ENCODE measurements around the gene SLX4IP.

DNA sequence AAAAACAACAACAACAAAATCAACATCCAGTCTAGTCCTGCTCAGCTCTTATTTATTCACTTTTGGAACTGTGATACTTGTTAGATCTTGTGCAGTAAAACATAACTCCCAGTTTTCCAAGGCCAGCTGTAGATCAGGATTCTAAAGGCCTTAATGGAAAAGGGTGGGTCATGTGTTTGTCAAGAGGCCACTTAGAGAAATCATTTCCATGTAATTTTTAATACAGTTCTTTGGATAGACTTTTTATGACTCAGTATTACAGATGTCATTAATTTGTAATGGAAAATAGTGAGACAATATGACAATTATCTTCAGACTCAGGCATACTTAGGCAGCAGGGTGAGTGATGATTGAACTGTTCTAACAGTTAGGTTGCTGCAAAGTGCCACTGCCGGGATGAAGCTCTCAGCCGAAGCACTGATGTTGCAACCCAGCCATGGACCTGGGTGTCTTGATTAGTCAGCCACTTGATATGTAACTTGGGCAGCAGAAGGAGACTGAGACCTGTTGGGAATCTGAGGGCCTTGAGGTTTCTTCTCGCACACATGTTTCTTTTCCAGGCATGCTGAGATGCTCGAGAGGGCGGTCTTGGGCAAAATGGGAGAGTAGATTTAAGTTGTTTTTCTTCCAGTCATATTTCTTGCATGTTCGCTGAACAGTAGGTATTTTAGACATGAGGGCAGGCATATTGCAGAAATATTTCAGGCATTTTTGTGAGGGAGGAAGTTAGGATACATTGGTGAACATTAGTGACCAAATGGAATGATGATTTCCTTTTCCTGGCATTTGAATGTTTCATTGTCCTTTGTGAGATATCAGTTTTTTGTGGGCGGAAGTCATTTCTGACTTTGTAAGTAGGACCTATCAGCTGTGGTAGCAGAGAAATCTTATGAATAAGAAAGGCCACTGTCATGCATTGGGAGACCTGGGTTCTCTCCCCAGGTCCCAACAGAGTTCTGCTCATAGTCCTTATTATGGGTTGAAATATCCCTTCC lies 52.3 kb downstream of the SLX4IP start:
- TF ChIP-seq, protein P1, sequence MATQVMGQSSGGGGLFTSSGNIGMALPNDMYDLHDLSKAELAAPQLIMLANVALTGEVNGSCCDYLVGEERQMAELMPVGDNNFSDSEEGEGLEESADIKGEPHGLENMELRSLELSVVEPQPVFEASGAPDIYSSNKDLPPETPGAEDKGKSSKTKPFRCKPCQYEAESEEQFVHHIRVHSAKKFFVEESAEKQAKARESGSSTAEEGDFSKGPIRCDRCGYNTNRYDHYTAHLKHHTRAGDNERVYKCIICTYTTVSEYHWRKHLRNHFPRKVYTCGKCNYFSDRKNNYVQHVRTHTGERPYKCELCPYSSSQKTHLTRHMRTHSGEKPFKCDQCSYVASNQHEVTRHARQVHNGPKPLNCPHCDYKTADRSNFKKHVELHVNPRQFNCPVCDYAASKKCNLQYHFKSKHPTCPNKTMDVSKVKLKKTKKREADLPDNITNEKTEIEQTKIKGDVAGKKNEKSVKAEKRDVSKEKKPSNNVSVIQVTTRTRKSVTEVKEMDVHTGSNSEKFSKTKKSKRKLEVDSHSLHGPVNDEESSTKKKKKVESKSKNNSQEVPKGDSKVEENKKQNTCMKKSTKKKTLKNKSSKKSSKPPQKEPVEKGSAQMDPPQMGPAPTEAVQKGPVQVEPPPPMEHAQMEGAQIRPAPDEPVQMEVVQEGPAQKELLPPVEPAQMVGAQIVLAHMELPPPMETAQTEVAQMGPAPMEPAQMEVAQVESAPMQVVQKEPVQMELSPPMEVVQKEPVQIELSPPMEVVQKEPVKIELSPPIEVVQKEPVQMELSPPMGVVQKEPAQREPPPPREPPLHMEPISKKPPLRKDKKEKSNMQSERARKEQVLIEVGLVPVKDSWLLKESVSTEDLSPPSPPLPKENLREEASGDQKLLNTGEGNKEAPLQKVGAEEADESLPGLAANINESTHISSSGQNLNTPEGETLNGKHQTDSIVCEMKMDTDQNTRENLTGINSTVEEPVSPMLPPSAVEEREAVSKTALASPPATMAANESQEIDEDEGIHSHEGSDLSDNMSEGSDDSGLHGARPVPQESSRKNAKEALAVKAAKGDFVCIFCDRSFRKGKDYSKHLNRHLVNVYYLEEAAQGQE (IDR thresholded peaks at IDR 0.05; ENCODE audit: insufficient read depth in 1 of 2, low read depth in 2 of 2, low read length in 2 of 2) = no peak
- TF ChIP-seq SIN3A (IDR thresholded peaks at IDR 0.05; ENCODE audit: borderline replicate concordance, insufficient read depth, low read length) (no peak), POLR2AphosphoS5 (IDR thresholded peaks at IDR 0.05; ENCODE audit: low read depth, low read length) (no peak), TAF1 (IDR thresholded peaks at IDR 0.05; ENCODE audit: borderline replicate concordance, insufficient read depth, low read length) (no peak)

All from PFSK-1 (cell line).